HG02852 (cell line): ENCODE results near the gene CORO1C.

ENCODE experiments used
- ATAC-seq: cut with Tn5 transposase; IDR thresholded peaks from one replicate; pipeline ENCODE4 v1.9.1; 2021; ENCODE audit warnings: mild to moderate bottlenecking, moderate library complexity; ENCODE audit not compliant: unreplicated experiment

CORO1C gene

DNA sequence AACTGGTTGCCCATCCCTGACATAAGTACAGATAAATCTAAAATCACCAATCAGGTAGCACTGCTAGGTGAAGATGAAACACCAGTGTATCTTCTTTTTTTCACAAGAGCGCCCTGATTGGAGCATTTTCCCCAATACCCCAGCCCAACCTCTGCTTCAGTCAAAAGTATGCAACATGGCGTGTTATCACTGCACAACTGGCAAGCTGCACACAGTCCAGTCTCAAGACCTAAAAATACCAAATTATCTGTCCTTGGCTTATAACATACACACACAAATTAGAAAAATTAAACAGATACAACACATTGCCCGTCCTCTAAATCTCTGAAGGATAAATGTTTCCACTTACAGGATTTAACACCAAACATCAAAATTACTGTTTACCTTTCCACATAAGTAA, 77.4 kb downstream of the CORO1C start:
- ATAC-seq: no peak

DNA sequence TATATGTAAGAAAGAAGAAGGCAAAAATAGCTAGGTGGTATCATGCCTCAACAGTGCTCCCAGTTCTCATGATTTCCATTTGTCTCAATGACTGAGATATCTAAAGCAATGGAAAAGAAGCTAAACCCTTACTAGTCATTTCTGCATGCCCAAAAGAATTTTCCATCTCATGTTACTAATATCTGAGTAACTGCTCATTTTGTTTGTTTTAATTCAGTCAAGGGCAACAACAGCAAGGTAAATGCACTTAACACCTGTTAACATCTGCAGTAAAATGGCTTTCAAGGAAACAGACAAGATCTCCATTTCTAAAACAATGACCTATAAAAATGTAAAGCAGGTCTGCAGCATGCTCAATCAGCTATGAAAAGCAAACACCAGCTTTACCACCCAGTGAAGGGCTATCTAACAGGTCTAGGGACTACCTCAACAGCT, 78.2 kb downstream of the CORO1C start:
- ATAC-seq: no peak

DNA sequence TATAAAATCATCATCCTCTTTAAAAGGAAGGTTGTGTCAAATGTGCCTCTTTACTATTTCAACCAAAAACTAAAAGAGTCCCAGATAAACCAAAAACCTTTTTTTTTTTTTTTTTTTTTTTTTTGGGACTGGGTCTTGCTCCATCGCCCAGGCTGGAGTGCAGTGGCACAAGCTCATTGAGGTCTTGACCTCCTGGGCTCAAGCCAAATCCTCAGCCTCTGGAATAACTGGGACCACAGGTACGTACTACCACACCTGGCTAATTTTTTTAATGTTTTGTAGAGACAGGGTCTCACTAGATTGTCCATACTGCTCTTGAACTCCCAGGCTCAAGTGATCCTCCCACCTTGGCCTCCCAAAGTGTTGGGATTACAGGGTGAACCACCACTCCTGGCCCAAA, 81.2 kb downstream of the CORO1C start:
- no peak for ATAC-seq

DNA sequence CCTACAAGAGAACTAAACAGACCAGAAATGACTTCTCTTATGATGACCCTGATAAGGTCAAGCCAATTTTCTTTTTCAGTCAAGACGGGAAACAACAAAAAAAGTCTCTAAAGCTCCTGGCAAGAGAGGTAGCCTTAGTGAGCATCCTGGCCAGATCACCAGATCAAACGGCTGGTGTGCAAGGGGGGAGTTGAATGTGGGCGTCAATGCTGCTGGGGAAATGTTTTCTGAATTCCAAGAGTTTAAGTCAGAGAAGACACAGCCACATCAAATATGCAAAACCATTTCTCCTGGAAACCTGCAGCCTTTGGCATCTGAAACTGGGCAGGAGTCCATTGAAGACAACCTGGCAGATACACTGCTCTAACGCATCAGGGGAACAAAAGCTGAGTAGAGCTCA, 81.6 kb downstream of the CORO1C start:
- no peak for ATAC-seq

DNA sequence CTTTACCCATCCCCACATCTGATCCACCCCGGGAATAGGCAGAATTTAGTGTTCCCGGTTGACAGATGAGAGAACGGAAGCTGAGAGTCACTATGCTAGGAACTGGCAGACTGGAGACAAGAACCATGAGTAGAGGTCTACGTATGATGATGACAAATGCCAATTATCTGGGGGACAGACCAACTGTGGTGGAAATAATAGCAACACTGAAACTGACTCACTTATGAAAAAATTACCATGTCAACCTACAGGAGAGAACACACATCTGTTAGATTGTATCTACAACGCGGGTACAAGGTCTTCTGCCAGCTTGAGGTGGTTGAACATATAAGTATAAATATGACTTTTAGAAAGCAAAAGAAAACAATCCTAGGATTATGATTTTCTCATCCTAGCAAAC, 82.2 kb downstream of the CORO1C start:
- no peak for ATAC-seq

DNA sequence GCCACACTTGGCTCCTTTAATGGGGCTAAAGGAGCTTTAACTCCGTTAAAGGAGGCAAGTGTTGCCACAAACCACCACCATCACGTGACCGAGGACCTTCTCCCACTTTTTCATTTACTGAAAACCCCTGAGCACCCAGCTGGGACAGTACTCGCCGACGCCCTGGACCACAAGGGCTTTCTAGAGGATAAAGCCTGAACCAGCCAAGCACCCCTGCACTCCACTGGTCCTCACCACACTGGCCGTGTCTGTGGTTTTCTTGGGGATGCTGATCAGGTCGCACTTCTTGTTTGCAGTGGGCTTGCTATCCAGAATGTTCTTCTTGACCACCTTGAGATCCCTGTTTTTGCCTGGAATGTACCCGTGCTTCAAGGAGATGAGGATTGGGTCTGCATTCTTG, 82.9 kb downstream of the CORO1C start:
- ATAC-seq: no peak

DNA sequence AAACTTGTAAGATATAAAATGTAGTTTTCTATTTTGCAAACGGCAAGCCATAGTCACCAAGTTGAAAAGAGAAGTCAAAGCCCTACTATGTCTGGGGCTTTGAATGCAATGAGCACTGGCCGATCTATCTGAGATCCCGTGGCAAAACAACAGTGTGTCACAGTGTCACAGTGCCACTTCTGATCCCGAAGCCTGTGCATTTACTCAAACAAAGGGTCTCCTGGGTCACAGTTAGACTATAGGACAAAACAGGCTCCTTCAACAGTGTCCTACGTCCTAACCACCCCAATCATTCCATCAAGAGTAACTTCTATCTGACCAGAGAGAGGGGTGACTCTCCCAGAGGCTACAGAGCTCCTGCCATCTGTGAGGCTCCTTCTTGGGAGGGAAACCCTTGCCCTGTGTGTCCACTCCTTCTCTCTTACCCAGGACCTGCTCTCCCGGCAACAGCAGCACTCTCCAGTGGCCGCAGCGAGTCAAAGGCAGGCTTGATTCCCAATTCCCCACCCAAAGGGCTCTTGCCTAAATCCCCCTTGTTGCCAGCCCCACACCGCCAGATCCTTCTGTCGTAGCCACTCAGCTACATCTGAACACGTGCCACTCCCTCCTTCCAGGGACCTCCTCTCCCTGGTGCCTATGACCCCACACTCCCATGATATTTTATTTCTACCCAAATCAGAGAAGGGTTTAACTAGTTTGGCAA, 83.6 kb downstream of the CORO1C start:
- no peak for ATAC-seq

DNA sequence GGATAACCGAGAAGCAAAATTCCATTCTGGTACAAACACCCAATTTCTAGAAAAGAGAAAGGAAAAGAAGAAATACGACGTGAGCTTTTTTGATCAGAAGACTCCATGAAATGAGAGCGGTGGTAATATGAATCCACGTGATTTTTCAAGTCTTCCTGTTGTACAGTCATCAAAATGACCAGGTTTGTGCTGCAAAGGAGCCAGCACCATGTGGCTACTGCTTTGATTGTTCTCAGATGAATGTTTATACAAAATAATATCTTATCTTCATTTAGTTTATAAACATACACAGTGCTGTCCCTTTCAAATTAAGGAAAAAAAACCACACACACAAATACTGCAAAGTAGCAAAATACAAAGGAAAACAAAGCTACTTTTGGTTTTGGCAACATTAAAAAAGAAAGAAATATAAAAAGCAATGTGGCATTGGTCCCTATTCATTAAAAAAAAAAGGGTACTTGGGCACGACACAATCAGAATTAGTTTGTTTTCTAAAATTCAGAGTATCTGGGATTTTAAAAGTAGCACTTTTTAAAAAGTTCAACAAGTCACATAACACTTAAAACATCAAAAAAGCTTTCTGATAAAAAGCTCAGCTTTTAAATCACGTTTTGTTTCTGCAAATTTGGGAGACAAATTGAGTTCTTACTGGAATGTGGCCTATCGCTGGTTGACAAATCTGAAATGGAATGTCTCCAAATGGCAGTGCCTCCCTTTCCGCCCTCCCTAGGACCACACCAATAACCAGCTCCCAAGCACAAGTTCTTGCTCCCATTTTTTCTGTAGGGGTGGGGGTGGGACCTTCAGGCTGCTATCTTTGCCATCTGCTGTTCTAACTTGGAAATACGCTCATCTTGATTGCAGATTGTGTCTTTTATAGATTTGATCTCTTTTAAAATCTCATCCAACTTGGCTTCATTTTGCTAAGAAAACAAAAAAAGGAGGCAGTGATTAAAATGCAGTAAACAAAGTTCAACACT, 84.4 kb downstream of the CORO1C start:
- no peak for ATAC-seq

DNA sequence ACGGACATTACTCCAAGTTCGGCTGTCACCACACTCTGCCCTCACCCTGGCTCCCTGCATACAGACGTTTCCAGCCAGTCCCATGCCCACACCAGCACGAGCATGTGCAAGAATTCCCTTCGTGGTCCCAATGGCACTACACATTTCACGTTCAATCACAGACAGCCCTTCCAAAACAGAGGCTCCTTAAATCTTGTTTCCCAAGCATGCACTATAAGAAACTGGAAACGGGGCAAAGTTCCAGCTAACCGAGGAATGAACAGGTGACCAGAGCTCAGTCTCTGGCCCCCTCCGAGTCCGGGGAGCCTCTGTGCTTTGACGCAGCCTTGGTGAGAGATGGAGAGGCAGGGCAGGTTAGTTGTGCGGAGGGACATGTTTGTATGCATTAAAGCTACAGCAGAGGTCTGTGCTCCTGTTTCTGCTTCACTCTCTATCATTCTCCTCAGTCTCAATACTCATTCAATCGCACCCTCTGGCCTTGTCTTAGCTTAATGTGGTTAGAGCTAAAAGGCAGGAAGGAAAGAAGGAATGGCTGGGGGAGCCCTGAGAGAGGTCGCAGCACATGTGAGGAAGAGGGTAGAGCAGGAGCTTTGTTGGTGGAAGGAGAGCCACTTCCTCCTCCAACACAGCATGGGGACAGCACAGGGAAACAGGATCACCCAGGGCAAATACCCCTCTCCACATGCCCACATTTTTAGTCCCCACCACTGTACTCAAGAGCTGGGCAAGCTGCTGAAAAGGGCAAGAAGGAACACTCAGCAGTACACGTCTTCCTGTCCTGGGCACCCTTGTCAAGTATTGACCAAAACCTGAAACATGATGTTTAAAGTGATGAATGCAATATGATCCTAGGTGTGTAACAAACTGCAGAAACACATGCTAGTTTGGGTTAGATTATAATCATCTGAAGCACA, 85.4 kb downstream of the CORO1C start:
- no peak for ATAC-seq

DNA sequence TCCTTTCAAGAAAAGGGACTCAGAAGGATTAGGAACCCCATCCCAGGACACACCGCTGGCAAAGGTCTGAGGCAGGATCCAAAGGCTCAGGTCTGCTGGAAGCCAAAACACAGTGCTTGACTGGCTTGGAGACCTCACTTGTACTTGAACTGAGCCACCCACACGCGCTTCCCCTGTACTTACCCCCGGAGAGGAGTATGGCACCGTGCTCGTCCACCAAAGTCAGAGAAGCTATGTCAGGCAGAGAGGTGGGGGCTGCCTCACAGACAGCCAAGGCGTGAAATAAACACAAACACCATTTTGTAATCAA, 86.6 kb downstream of the CORO1C start:
- ATAC-seq: no peak

DNA sequence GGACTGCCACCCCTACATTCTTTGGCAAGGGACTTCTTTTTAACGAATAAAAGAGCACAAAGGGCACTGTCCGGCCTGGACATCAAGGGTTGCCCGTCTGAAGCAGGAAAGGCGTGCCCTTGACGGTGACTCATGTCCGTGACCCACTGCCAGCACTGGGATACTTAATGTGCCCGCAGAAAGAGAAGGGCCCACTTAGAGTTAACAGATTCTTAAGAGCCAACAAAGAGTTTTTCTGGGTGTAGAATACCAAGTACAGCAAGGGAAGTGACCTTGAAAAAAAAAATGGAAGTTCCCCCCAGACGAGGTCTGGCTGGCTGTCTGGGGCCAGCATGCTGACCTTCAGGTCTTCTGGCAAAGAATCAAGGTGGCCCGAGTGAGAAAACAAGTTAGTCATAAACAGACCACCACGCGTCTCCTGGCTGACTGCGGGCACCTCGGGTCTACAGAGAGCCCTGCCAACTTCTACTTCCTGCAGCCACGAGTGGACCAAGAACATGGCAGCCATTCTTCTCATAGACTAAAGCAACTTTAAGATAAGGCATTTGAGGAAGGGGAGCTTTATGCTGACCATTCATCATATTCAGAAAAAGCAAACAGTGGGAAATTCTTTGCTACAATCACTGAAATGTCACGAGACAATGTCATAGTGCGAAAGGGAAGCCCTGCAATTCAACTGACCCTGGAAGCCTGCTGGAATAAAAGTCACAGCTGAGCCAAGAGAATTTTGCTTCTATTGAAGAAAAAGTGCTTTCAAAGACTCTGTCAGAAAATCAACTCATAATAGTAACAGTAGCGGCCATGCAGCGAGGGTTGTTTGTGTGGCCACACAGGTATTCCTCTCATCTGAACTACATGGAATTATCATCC, 87.1 kb downstream of the CORO1C start:
- ATAC-seq: no peak

DNA sequence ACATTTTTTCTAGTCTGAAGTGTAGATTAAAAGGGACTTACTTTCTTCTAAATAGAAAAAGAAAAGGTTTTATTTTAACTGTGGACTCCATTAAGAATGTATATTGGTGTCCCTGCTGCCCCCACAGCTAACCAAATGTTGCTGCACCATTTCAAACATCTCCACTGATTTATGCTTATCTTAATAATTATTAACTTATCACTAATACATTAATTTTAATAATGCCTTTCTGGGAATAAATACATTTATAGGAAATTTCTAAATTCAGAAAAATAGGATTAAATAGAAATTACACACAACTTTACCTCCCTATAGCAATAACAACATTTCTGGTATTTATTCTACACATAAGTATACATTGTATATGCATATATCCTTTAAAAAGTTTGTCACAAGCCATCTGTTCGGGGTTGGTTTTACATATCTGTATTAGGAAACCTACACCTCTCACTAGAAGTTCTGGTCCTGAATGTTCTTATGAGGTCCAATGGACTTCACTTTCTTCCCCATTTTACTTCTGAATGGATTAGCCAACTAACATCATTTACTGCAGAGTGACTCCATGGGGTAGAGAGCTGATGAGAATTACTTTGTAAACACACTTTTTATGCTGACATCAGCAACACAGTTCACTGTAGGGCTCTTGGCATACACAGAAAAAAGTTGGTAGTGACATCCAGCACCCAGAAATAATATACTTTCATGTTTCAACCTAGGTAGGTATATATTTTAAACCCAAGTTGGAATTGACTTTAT, 88.2 kb downstream of the CORO1C start:
- ATAC-seq: no peak

DNA sequence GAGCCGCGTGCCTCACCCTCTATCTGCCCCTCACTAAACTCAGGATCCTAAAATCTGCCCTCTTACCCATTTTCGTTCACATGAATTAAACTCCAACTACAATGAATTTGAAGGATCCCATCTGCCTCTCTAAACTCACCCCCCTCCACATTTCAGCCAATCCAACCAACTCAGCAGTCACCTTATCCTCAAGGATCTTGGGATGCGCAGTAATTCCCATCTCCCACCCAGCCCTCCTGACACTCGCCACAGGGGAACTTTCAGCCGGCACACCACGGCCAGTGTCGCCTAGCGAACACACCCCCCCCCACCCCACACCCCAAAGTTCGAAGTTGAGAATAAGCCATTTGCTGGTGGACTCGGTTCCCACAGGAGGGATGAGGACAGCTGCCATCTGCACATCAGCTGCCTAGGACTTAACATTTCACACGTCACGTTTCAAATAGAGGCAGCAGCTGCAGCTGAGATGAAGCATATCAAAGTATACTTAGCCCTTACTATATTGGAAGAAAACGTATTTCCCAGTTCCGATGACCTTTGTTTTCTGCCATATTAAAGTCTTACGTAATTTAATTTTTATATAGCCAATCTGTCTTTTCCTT, 88.9 kb downstream of the CORO1C start:
- no peak for ATAC-seq

DNA sequence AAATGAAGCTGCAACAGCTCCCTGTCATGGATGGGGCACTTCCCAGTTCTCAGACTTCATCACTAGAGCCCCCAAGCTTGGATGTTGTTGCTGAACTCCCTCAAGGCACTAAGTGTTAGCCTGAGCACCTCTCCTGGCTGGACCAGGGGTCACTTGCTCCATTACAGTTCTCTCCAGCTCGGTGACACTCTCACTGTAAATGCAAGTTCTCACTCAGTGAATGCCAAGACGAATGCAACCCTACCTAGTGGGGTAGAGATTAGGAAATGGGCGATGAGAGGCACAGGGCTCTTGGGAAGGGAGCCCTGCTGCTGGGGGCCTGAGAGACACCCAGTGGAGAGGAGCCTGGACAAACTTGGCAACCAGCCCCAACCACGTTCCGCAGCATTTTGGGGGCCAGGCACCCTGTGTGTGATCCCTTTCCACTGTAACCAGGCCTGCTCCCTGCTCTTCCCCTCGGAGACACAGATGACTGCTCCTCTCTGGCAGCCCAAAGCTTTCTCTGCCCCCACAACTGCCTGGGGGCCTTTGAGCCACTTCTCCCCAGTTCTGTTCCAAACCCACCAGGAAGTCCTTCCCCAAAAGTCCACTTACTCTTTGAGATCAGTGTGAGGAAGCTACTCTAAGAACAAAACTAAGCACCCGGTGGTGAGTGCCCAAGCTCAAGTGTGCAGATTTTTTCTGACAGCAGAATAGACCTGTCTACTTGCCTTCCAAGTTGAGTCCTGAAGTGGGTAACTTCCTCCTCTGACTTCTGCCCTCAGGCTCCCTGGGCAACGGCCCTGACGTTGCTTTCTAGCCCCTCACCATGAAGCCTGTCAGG, 89.7 kb downstream of the CORO1C start:
- no peak for ATAC-seq

DNA sequence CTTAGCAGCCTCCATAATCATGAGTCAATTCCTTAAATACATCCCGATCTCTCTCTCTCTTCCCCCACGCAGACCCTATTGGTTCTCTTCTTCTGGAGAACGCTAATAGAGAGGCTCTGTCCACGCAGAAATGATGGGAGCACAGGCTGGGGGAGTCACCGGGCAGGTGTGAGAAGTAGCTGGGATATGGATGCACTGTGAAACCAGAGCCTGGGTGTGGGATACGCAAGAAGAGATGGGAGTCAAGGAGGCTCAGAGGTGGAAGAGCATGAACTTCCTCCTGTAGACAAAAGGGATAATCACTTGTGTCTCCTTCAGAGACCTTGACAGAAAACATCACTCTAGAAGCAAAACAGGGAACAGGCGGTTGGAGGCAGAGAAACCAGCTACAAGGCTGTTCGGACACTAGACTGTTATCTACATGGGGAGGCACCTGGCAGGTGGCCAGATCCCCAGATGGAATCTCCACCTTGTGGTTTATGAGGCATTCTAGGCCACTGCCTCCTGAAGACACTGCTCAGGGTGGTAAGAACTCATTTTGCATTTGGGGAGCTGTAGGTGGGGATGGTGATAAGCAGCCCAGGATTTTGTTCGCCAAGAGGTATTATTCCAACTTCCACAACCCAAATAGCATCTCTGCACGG, 90.4 kb downstream of the CORO1C start:
- no peak for ATAC-seq

DNA sequence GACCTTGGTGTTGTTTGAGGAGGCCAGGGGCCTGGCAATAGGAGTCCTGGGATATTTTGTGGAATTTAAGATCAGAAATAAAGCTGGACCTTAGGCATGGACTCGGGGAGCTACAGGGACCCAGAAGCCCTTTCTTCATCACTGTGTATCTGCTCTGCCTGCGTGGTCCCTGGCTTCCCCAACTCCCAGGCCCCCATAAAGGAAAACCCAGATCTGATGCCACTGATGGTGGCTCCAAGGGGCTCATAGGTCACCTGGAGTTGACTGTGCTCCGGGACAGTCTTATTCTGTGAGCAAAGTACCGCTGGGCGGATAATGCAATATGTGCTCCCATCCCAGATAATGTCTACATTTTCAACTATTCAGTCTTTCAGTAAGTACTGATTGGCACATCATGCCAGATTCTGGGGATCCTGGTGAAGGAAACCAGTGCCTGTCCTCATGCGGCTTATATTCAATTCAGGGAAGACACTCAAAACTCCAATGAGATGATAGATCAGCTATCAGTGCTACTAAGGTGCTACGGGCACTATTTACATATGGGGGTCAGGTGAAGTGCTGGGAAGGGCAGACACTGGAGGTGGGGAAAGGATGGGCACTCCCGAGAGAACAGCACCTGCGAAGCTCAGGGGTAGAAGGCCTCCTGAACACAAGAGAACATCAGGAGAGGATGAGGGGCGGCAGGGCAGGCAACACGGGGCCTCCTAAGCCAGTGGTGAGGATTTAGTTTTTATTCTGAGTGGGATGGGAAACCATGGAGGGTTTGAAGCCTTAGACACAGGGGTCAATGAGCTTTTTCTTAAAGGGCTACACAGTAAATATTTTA, 92.1 kb downstream of the CORO1C start:
- no peak for ATAC-seq
